B cell (primary cell): Measurements from ENCODE around the gene RIC1. TPM values are rescaled to one million over a fixed set of nuclear protein-coding genes. Genes with fewer than 3 reads are reported as not detected.

Source experiments
- ATAC-seq: fragments of 200-7000 bp; cut with Tn5 transposase; one replicate; pipeline ENCODE4 v1.10.0; 2021; ENCODE audit warnings: low read depth, mild to moderate bottlenecking, moderate number of reproducible peaks, moderate library complexity
- CTCF ChIA-PET: fragments of 350-600 bp; sonication (Branson Sonifier 250); formaldehyde crosslinking; loops from one replicate; lab custom pipeline; 2021; ENCODE audit warnings: antibody characterized with exemption, inconsistent platforms; lab: Charles Lee
- POLR2A ChIA-PET: fragments of 350-600 bp; sonication (Branson Sonifier 250); formaldehyde crosslinking; loops from one replicate; lab custom pipeline; 2021; ENCODE audit warnings: antibody characterized with exemption; lab: Charles Lee
- DNase-seq: peaks from one replicate; pipeline ENCODE4 v3.0.0; 2013
- H2AFZ ChIP-seq: 2 replicates; pipeline ENCODE4 v1.6.1; 2012; ENCODE audit warnings: mild to moderate bottlenecking, low read depth, low read length; ENCODE audit not compliant: insufficient read depth, poor library complexity, severe bottlenecking
- H3K27ac ChIP-seq, 2 donors: 1 replicate in 1 of 2; 2 replicates in 1 of 2; pipeline ENCODE4 v1.5.1; 2012 to 2013; ENCODE audit warnings: low read length in 2 of 2, mild to moderate bottlenecking in 2 of 2, moderate library complexity in 1 of 2
- H3K27me3 ChIP-seq, 4 experiments: fragments of 200-600 bp in 1 of 4; sonication (generic) in 1 of 4; replicated peaks in 1 of 4; 1 replicate in 2 of 4; 2 replicates in 2 of 4; pipeline versions ENCODE4 v1.6.1 to v1.7.0; 2013 to 2016; ENCODE audit warnings: low read length in 3 of 4, mild to moderate bottlenecking in 2 of 4, mixed read lengths in 1 of 4, moderate library complexity in 1 of 4; ENCODE audit not compliant: insufficient read depth in 4 of 4, control insufficient read depth in 3 of 4; ENCODE audit errors: control extremely low read depth in 1 of 4
- H3K36me3 ChIP-seq, 2 experiments: replicated peaks in 1 of 2; 1 replicate in 1 of 2; 2 replicates in 1 of 2; pipeline versions ENCODE4 v1.6.1 to v1.7.1; 2013; ENCODE audit warnings: low read length in 1 of 2; ENCODE audit not compliant: insufficient read depth in 2 of 2, control insufficient read depth in 1 of 2; ENCODE audit errors: control extremely low read depth in 1 of 2, extremely low read depth in 1 of 2
- H3K4me1 ChIP-seq, 2 donors: fragments of 200-600 bp in 1 of 2; sonication (generic) in 1 of 2; 1 replicate in 1 of 2; 2 replicates in 1 of 2; pipeline versions ENCODE4 v1.5.1 to v1.6.1; 2013 to 2017; ENCODE audit warnings: low read length in 2 of 2; ENCODE audit not compliant: control insufficient read depth in 2 of 2, insufficient read depth in 2 of 2
- H3K4me2 ChIP-seq: replicated peaks from 2 replicates; pipeline ENCODE3; 2012; ENCODE audit warnings: mild to moderate bottlenecking, low read depth, low read length; ENCODE audit not compliant: poor library complexity, severe bottlenecking
- H3K4me3 ChIP-seq, 5 experiments: fragments of 200-600 bp in 1 of 5; sonication (generic) in 1 of 5; 1 replicate in 3 of 5; 2 replicates in 2 of 5; pipeline versions ENCODE4 v1.5.1 to v1.7.0; 2011 to 2016; ENCODE audit warnings: low read length in 4 of 5, mild to moderate bottlenecking in 4 of 5, low read depth in 2 of 5, control low read depth in 1 of 5, moderate library complexity in 1 of 5; ENCODE audit not compliant: insufficient read depth in 1 of 5; ENCODE audit errors: control extremely low read depth in 1 of 5, extremely low read depth in 1 of 5
- H3K79me2 ChIP-seq: fragments of 200-600 bp; sonication (generic); one replicate; pipeline ENCODE4 v1.6.0; 2016; ENCODE audit warnings: low read length; ENCODE audit not compliant: control insufficient read depth, insufficient read depth
- H3K9ac ChIP-seq: fragments of 200-600 bp; sonication (generic); 2 replicates; pipeline ENCODE4 v1.6.1; 2017; ENCODE audit warnings: mild to moderate bottlenecking, low read length, moderate library complexity
- H3K9me3 ChIP-seq, 3 donors: one replicate each; pipeline versions ENCODE4 v1.6.1 to v1.7.1; 2013; ENCODE audit warnings: low read length in 2 of 3; ENCODE audit not compliant: control insufficient read depth in 2 of 3, insufficient read depth in 1 of 3; ENCODE audit errors: control extremely low read depth in 1 of 3
- H4K20me1 ChIP-seq: 2 replicates; pipeline ENCODE4 v1.6.0; 2012; ENCODE audit warnings: mild to moderate bottlenecking, low read length; ENCODE audit not compliant: insufficient read depth, control insufficient read depth, poor library complexity, severe bottlenecking
- H3K27ac Mint-ChIP-seq: one replicate; pipeline ENCODE4 v1.8.0; 2021; ENCODE audit warnings: mixed read lengths
- H3K27me3 Mint-ChIP-seq: one replicate; pipeline ENCODE4 v1.8.0; 2021; ENCODE audit warnings: mixed read lengths
- H3K4me1 Mint-ChIP-seq: one replicate; pipeline ENCODE4 v1.8.0; 2021; ENCODE audit warnings: mixed read lengths
- H3K4me3 Mint-ChIP-seq: one replicate; pipeline ENCODE4 v1.8.0; 2021; ENCODE audit warnings: mixed read lengths
- H3K9me3 Mint-ChIP-seq: one replicate; pipeline ENCODE4 v1.8.0; 2022; ENCODE audit warnings: mixed read lengths; ENCODE audit not compliant: insufficient read depth
- EZH2 ChIP-seq: IDR thresholded peaks from 2 replicates; pipeline ENCODE4 v1.6.1; 2012; ENCODE audit warnings: borderline replicate concordance, low read depth, mild to moderate bottlenecking, moderate library complexity, low read length; ENCODE audit not compliant: insufficient read depth, poor library complexity, severe bottlenecking
- WGBS: methylation state at CpG from one replicate; pipeline ENCODE4 v1.1.5; 2013; ENCODE audit warnings: missing lambda C conversion rate; ENCODE audit not compliant: insufficient coverage; 5-methylcytosine and 5-hydroxymethylcytosine counted together
- intact Hi-C: fragments of 100-400 bp; cut with micrococcal nuclease; formaldehyde crosslinking; loops from one replicate; pipeline ENCODE4 v1.10.0; 2022
- polyA plus RNA-seq: library from polyadenylated mRNA; depleted of rRNA; stranded (reverse); fragments of >200 nt; gene quantifications from 2 replicates; pipeline ENCODE4 v1.2.3, GENCODE V29; 2012
- total RNA-seq, 2 donors: library from RNA; stranded (reverse); fragments of 120-200 nt in 1 of 2; gene quantifications; 1 replicate in 1 of 2; 2 replicates in 1 of 2; pipeline versions ENCODE4 v1.2.3 to v1.2.4, GENCODE V29; 2013 to 2022
- TF ChIP-seq, protein P1 (sequence below): fragments of 200-600 bp; IDR thresholded peaks from one replicate; pipeline ENCODE4 v1.8.0; 2022; ENCODE audit warnings: antibody characterized with exemption, mild to moderate bottlenecking

Gene RIC1
- total and polyA plus RNA-seq, 2 donors (not counting 1 experiment from before 2014, with no cell fraction given) = 20.7 to 58.8 TPM

DNA sequence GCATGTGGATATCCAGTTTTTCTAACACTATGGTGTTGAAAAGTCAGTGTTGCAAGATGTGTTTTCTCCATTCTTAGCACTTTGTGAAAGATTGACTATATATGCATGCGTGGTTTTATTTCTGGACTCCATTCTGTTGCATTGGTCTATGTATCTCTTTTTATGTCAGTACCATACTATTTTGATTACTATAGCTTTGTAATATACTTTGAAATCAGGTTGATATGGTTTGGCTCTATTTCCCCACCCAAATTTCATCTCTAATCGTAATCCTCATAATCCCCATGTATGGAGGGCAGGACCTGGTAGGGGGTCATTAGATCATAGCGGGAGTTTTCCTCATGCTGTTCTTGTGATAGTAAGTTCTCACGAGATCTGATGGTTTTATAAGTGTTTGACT is 6.5 kb downstream of the RIC1 start:
- Mint-ChIP-seq H3K4me3 (no peak overlapping the region), H3K4me1 (peaks cover 53% of the 10 kb centered on the region), H3K9me3 (peaks cover 23% of the 10 kb centered on the region), H3K27me3 (no peaks in the 10 kb centered on the region), H3K27ac (no peak overlapping the region)
- H3K27me3 ChIP-seq = no peaks in the 10 kb centered on the region
- no peaks in the 10 kb centered on the region for H3K36me3 ChIP-seq
- no peak overlapping the region for H3K4me2 ChIP-seq
- H3K79me2 ChIP-seq = peaks cover 100% of the 10 kb centered on the region
- no peak overlapping the region for H3K4me3 ChIP-seq
- H3K9ac ChIP-seq = no peak overlapping the region
- H3K4me1 ChIP-seq = peaks cover 8 to 16% of the 10 kb centered on the region in 2 donors
- H4K20me1 ChIP-seq = peaks cover 29% of the 10 kb centered on the region
- TF ChIP-seq EZH2 = no peak
- TF ChIP-seq, protein P1, sequence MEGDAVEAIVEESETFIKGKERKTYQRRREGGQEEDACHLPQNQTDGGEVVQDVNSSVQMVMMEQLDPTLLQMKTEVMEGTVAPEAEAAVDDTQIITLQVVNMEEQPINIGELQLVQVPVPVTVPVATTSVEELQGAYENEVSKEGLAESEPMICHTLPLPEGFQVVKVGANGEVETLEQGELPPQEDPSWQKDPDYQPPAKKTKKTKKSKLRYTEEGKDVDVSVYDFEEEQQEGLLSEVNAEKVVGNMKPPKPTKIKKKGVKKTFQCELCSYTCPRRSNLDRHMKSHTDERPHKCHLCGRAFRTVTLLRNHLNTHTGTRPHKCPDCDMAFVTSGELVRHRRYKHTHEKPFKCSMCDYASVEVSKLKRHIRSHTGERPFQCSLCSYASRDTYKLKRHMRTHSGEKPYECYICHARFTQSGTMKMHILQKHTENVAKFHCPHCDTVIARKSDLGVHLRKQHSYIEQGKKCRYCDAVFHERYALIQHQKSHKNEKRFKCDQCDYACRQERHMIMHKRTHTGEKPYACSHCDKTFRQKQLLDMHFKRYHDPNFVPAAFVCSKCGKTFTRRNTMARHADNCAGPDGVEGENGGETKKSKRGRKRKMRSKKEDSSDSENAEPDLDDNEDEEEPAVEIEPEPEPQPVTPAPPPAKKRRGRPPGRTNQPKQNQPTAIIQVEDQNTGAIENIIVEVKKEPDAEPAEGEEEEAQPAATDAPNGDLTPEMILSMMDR = no peak
- POLR2A ChIA-PET = no interaction called here
- intact Hi-C loops = no loop called here
- H3K27ac ChIP-seq = no peak overlapping the region
- DNase-seq (no peak), ATAC-seq (no peak)
- H3K9me3 ChIP-seq = peaks cover 0 to 18% (median 12%) of the 10 kb centered on the region in 3 donors
- no CpG with 5 or more reads among the region's 4 CpGs for WGBS
- no peak overlapping the region for H2AFZ ChIP-seq
- CTCF ChIA-PET = no interaction called here

DNA sequence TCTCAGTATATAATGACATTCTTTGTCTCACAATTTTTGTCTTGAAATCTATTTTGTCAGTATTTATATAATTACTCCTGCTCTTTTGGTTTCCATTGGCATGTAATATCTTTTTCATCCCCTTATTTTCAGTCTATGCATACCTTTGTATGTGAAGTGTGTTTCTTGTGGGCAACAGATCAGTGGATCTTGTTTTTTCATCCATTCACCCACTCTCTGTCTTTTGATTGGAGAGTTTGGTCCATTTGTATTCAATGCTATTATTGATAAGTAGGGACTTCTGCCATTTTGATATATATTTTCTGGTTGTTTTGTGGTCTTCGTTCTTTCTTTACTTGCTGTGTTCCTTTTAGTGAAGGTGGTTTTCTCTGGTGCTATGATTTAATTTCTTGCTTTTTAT is 10.9 kb downstream of the RIC1 start:
- no CpG with 5 or more reads among the region's 1 CpG for WGBS
- POLR2A ChIA-PET = no interaction called here

More for the DNA sequence above, 10.9 kb downstream of the RIC1 start:
- no peak overlapping the region for H3K9ac ChIP-seq
- no peak overlapping the region for H3K4me3 ChIP-seq
- no peak overlapping the region for H3K27ac ChIP-seq
- peaks cover 38% of the 10 kb centered on the region for H3K4me1 Mint-ChIP-seq
- H2AFZ ChIP-seq = no peak overlapping the region
- no peaks in the 10 kb centered on the region for H3K27me3 ChIP-seq
- no peak for TF ChIP-seq EZH2
- TF ChIP-seq, protein P1 = no peak
- no peak for ATAC-seq
- no peak overlapping the region for H3K27ac Mint-ChIP-seq
- H3K36me3 ChIP-seq = no peaks in the 10 kb centered on the region
- H4K20me1 ChIP-seq = peaks cover 30% of the 10 kb centered on the region
- peaks cover 100% of the 10 kb centered on the region for H3K79me2 ChIP-seq
- H3K4me1 ChIP-seq = no peaks in the 10 kb centered on the region
- H3K4me2 ChIP-seq = no peak overlapping the region
- no peak overlapping the region for H3K4me3 Mint-ChIP-seq
- CTCF ChIA-PET = no interaction called here
- H3K27me3 Mint-ChIP-seq = no peaks in the 10 kb centered on the region
- peaks cover 0 to 26% (median 24%) of the 10 kb centered on the region in 3 donors for H3K9me3 ChIP-seq
- intact Hi-C loops = loop anchor here (5.0 kb wide), 1 partner anchor 37 kb away; no protein-coding TSS in a partner anchor
- peaks cover 26% of the 10 kb centered on the region for H3K9me3 Mint-ChIP-seq
- DNase-seq = no peak
